HTERT RPE-1 (cell line): ENCODE data around the gene TCEA3.

Source experiments
- in situ Hi-C: fragments of 300-500 bp; cut with MboI; formaldehyde crosslinking; loops from 4 replicates; pipeline ENCODE4 v1.14.3; 2020; ENCODE audit warnings: low sequenced_read_pairs

TCEA3 gene

GRCh38 chr1:23341931-23342692 lies 82.4 kb downstream of the TCEA3 start:
- in situ Hi-C loops, result no loop called here

GRCh38 chr1:23339632-23340031 lies 84.9 kb downstream of the TCEA3 start:
- in situ Hi-C loops, result no loop called here

GRCh38 chr1:23337869-23338268 lies 86.7 kb downstream of the TCEA3 start:
- in situ Hi-C loops, result no loop called here

- in situ Hi-C loops, result no loop called here
These were observed 92.8 kb downstream of the TCEA3 start for GRCh38 chr1:23331713-23332112.
